Measurements from ENCODE around the gene TMEM161A. TPM values are rescaled to one million over a fixed set of nuclear protein-coding genes. Genes with fewer than 3 reads are reported as not detected.

TMEM161A gene
- total and polyA plus RNA-seq, 10 donors = 15.1 to 31.7 (median 18.5) TPM

DNA sequence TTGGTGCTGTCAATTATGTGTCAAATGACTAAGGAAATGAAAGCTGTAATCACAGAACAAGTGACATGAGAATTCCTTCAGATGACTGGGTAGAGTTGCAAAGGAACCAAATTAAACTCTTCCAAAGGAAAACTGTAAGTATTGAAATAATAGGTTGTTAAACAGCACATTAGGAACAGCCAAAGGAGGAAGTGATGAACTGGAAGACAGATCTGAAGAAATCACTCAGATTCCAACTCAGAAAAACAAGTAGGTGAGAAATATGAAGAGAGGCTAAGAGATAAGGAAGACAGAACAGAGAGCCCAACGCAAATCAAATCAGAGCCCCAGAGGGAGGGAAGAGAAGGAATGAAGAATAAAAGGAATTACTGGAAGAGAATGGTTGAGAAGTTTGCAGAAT lies 15.4 kb downstream of the TMEM161A start:
- Histone ChIP-seq H3K4me3 (no peak overlapping the region), H3K4me1 (no peaks in the 10 kb centered on the region), H3K27ac (no peak overlapping the region), H3K27me3 (replicated peaks in 1 of 7) (no peaks in the 10 kb centered on the region), H3K36me3 (peaks cover 0 to 52% (median 20%) of the 10 kb centered on the region in 6 donors), H3K9me3 (peaks cover 0 to 15% (median 11%) of the 10 kb centered on the region in 8 donors)
- intact Hi-C loops (cut with DNase I; ENCODE audit: low total_unique reads) = no loop called here
- TF ChIP-seq POLR2A (IDR thresholded peaks at IDR 0.05) (no peak), POLR2AphosphoS5 (IDR thresholded peaks at IDR 0.05) (no peak)
- TF ChIP-seq, protein P1, sequence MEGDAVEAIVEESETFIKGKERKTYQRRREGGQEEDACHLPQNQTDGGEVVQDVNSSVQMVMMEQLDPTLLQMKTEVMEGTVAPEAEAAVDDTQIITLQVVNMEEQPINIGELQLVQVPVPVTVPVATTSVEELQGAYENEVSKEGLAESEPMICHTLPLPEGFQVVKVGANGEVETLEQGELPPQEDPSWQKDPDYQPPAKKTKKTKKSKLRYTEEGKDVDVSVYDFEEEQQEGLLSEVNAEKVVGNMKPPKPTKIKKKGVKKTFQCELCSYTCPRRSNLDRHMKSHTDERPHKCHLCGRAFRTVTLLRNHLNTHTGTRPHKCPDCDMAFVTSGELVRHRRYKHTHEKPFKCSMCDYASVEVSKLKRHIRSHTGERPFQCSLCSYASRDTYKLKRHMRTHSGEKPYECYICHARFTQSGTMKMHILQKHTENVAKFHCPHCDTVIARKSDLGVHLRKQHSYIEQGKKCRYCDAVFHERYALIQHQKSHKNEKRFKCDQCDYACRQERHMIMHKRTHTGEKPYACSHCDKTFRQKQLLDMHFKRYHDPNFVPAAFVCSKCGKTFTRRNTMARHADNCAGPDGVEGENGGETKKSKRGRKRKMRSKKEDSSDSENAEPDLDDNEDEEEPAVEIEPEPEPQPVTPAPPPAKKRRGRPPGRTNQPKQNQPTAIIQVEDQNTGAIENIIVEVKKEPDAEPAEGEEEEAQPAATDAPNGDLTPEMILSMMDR (IDR thresholded peaks at IDR 0.05 in 8 of 11, conservative IDR thresholded peaks at IDR 0.05 in 3 of 11) = no peak
- no peak for DNase-seq
- 89 to 100% (median 93%) methylated on average over 1 of the region's 1 CpG for WGBS, 5 donors

DNA sequence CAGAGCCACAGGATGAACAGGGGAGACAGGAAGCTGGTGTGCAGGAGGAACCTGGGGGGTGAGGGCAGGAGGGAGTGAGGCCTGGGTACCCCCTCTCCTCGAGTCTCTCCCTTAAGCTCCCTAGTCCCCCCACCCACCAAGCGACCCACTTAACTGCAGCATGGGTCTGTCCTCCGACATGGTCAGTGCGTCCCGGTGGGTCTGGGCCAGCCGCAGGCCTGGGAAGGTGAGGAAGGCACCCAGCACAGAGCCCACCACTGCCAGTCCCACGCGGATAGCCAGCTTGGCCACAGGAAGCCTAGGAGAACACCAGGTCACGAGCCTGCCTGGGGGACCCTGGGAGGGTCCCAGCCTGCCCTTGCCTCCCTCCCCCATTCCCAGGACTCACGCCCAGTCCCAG lies 16.9 kb downstream of the TMEM161A start:
- no peak overlapping the region for H3K4me3 ChIP-seq
- H3K9me3 ChIP-seq = peaks cover 0 to 15% (median 11%) of the 10 kb centered on the region in 8 donors
- H3K36me3 ChIP-seq = peaks cover 0 to 52% (median 20%) of the 10 kb centered on the region in 6 donors
- intact Hi-C loops (cut with DNase I; ENCODE audit: low total_unique reads) = no loop called here
- H3K4me1 ChIP-seq = no peaks in the 10 kb centered on the region
- DNase-seq = no peak
- no peak overlapping the region for H3K27ac ChIP-seq
- H3K27me3 ChIP-seq (replicated peaks in 1 of 7) = no peaks in the 10 kb centered on the region
- no peak for TF ChIP-seq POLR2A (IDR thresholded peaks at IDR 0.05)
- WGBS, 5 donors = 85 to 92% (median 88%) methylated on average over 10 of the region's 10 CpGs

DNA sequence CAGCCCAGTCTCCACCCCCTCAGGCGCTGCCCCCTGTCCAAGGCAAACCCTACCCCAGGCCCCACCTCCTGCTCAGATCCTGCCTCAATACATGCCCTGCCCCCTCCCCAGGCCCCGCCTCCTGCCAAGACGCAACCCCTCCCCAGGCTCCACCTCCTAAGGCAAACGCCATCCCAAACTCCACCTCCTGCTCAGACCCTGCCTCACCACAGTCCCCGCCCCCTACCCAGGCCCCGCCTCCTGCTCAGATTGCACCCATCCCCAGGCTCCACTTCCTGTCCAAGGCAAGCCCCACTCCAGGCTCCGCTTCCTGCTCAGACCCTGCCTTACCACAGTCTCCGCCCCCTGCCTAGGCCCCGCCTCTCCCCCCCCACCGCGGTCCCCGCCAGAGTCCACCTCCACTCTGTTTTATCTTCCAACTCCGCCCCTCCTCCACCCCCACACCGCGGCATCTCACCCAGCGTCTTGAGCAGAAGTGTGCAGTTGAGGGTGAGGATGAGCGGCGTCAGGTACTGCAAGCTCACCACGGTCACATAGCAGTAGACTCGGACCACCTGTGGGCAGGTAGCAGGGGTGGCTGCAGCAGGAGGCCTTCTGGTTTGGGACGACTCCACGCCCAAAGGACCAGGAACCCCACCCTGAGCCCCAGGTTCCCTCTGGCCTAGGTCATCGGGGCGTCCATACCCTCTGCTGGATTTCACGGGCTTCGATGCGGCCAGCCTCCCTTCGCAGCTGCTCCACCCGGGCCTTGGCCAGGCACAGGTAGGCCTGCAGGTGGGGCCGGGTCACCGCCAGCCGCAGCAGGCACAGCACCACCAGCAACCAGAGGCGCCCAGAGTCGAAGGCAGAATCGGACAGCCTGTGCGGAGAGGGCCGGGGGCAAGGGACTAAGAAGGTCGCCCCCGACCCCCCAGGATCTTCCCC lies 17.7 kb downstream of the TMEM161A start:
- intact Hi-C loops (cut with DNase I; ENCODE audit: low total_unique reads) = no loop called here
- Histone ChIP-seq H3K4me1 (no peaks in the 10 kb centered on the region), H3K36me3 (peaks cover 0 to 52% (median 20%) of the 10 kb centered on the region in 6 donors), H3K4me3 (no peak overlapping the region), H3K27me3 (replicated peaks in 1 of 7) (no peaks in the 10 kb centered on the region), H3K9me3 (peaks cover 0 to 15% (median 11%) of the 10 kb centered on the region in 8 donors), H3K27ac (no peak overlapping the region)
- TF ChIP-seq, protein P1 (IDR thresholded peaks at IDR 0.05 in 8 of 11, conservative IDR thresholded peaks at IDR 0.05 in 3 of 11) = no peak
- TF ChIP-seq POLR2AphosphoS5 (IDR thresholded peaks at IDR 0.05) = no peak
- WGBS, 5 donors = 77 to 86% (median 79%) methylated on average over 24 to 39 of the region's 39 CpGs
- no peak for DNase-seq

GRCh38 chr19:19119325-19120237 lies 18.7 kb downstream of the TMEM161A start:
- 89 to 97% (median 95%) methylated on average over 30 to 39 of the region's 39 CpGs for WGBS, 5 donors
- DNase-seq = no peak
- intact Hi-C loops (cut with DNase I; ENCODE audit: low total_unique reads) = no loop called here
- peaks cover 0 to 52% (median 20%) of the 10 kb centered on the region in 6 donors for H3K36me3 ChIP-seq
- no peaks in the 10 kb centered on the region for H3K4me1 ChIP-seq
- peaks cover 0 to 15% (median 11%) of the 10 kb centered on the region in 8 donors for H3K9me3 ChIP-seq
- no peak overlapping the region for H3K4me3 ChIP-seq
- TF ChIP-seq, protein P1 (IDR thresholded peaks at IDR 0.05 in 8 of 11, conservative IDR thresholded peaks at IDR 0.05 in 3 of 11) = no peak
- TF ChIP-seq POLR2AphosphoS5 (IDR thresholded peaks at IDR 0.05) (no peak), POLR2A (IDR thresholded peaks at IDR 0.05) (no peak)
- no peaks in the 10 kb centered on the region for H3K27me3 ChIP-seq (replicated peaks in 1 of 7)
- no peak overlapping the region for H3K27ac ChIP-seq
